GM03348 (cell line): ENCODE measurements around the gene PRR5L.

Experiments used
- DNase-seq: peaks from one replicate; pipeline ENCODE4 v3.0.0; 2012; ENCODE audit warnings: low spot score

The PRR5L gene

GRCh38 chr11:36326524-36327419 is 30.7 kb downstream of the PRR5L start:
- no peak for DNase-seq

GRCh38 chr11:36328966-36329673 is 33.0 kb downstream of the PRR5L start:
- DNase-seq: no peak

- no peak for DNase-seq
These were observed 34.3 kb downstream of the PRR5L start for GRCh38 chr11:36330411-36330810.

- DNase-seq: peak; percentile 17
These were observed 37.4 kb downstream of the PRR5L start for GRCh38 chr11:36333468-36333867.

- peak; percentile 31 for DNase-seq
These were observed 37.8 kb downstream of the PRR5L start for GRCh38 chr11:36333897-36334296.

- DNase-seq: no peak
These were observed 43.8 kb downstream of the PRR5L start for GRCh38 chr11:36339888-36340287.

- DNase-seq: no peak
These were observed 44.8 kb downstream of the PRR5L start for GRCh38 chr11:36340897-36341296.

GRCh38 chr11:36341915-36342314 is 45.8 kb downstream of the PRR5L start:
- no peak for DNase-seq

- no peak for DNase-seq
These were observed 46.2 kb downstream of the PRR5L start for GRCh38 chr11:36342327-36342726.

- DNase-seq: no peak
These were observed 47.3 kb downstream of the PRR5L start for GRCh38 chr11:36343436-36343835.

GRCh38 chr11:36345084-36345511 is 49.0 kb downstream of the PRR5L start:
- no peak for DNase-seq

- no peak for DNase-seq
These were observed 49.5 kb downstream of the PRR5L start for GRCh38 chr11:36345535-36346141.

- DNase-seq: no peak
These were observed 50.7 kb downstream of the PRR5L start for GRCh38 chr11:36346562-36347383.

GRCh38 chr11:36347384-36347906 is 51.4 kb downstream of the PRR5L start:
- DNase-seq: no peak

GRCh38 chr11:36349351-36350136 is 53.5 kb downstream of the PRR5L start:
- no peak for DNase-seq

- no peak for DNase-seq
These were observed 54.0 kb downstream of the PRR5L start for GRCh38 chr11:36350137-36350513.

- no peak for DNase-seq
These were observed 56.8 kb downstream of the PRR5L start for GRCh38 chr11:36352922-36353321.

- peak; percentile 35 for DNase-seq
These were observed 58.3 kb downstream of the PRR5L start for GRCh38 chr11:36354221-36355003.

- no peak for DNase-seq
These were observed 60.1 kb downstream of the PRR5L start for GRCh38 chr11:36356201-36356600.

- DNase-seq: no peak
These were observed 61.7 kb downstream of the PRR5L start for GRCh38 chr11:36357831-36358230.
